ENCODE results near the gene RAP1GAP2.

RAP1GAP2 gene

GRCh38 chr17:2792366-2793169, 3.7 kb upstream of the RAP1GAP2 start:
- no peak overlapping the region for H3K27ac ChIP-seq

GRCh38 chr17:2794111-2794803, 2.0 kb upstream of the RAP1GAP2 start:
- no peak for TF ChIP-seq ZFX (IDR thresholded peaks at IDR 0.05)
- TF ChIP-seq CTCF (conservative IDR thresholded peaks at IDR 0.05), result no peak
- H3K27ac ChIP-seq, result no peak overlapping the region

More at GRCh38 chr17:2792366-2793169, 3.7 kb upstream of the RAP1GAP2 start:
- TF ChIP-seq CTCF (conservative IDR thresholded peaks at IDR 0.05) (no peak), ZFX (IDR thresholded peaks at IDR 0.05) (no peak)

GRCh38 chr17:2795441-2796163, 636 bp upstream of the RAP1GAP2 start:
- TF ChIP-seq ZFX (IDR thresholded peaks at IDR 0.05) (no peak), CTCF (conservative IDR thresholded peaks at IDR 0.05) (no peak)
- no peak overlapping the region for H3K27ac ChIP-seq

- TF ChIP-seq ZFX (IDR thresholded peaks at IDR 0.05), result no peak
- TF ChIP-seq CTCF (conservative IDR thresholded peaks at IDR 0.05), result no peak
- H3K27ac ChIP-seq, result peak overlapping the region; percentile 1; the same call in 1 of the 2 replicates
Measured at GRCh38 chr17:2797226-2797625, 988 bp downstream of the RAP1GAP2 start.

- TF ChIP-seq CTCF (conservative IDR thresholded peaks at IDR 0.05) (no peak), ZFX (IDR thresholded peaks at IDR 0.05) (no peak)
- H3K27ac ChIP-seq, result peak overlapping the region; percentile 1; the same call in 1 of the 2 replicates
Measured at GRCh38 chr17:2797637-2798036, 1.4 kb downstream of the RAP1GAP2 start.

- TF ChIP-seq ZFX (IDR thresholded peaks at IDR 0.05), result no peak
- no peak for TF ChIP-seq CTCF (conservative IDR thresholded peaks at IDR 0.05)
- H3K27ac ChIP-seq, result no peak overlapping the region
Measured at GRCh38 chr17:2798188-2798587, 1.9 kb downstream of the RAP1GAP2 start.

Measured in C4-2B (cell line).